GM21717 (cell line): ENCODE measurements around the gene TBCA.

Experiments
- ATAC-seq: cut with Tn5 transposase; IDR thresholded peaks from one replicate; pipeline ENCODE4 v1.9.1; 2021; ENCODE audit warnings: mild to moderate bottlenecking, moderate library complexity; ENCODE audit not compliant: unreplicated experiment

The TBCA gene

GRCh38 chr5:77644371-77645157, 131.6 kb downstream of the TBCA start:
- no peak for ATAC-seq

DNA sequence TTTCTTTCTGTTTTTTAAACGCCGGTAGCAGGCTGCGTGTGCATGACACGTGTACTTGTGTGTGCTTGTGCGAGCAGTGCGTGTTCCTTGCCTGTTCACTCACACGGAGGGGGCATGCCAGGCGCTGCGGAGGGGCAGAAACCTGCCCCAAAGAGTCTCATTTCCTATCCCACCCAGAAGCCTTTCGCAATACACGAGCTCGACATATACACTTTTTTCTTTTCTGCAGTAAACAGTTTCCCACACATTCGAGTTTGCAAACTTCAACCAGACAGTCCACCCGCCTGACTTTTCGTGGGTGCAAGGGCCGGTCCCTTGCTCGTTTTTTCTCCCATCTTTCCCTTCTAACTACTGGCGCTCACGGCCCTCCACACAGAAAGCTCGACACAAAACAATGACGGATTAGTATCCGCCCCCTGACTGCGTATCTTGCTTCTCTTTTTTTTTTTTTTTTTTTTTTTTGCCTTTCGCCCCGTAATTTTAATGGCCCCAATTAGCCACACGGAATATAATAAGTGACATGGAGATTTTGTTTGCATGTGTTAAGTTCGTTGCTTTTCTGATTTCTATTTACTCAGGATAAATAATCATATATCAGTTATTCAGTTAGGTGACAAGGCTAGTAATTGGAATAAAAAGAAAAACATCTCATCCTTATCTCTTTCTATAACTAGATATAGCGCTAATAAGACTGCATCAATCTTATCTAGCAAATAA, 132.3 kb downstream of the TBCA start:
- no peak for ATAC-seq

DNA sequence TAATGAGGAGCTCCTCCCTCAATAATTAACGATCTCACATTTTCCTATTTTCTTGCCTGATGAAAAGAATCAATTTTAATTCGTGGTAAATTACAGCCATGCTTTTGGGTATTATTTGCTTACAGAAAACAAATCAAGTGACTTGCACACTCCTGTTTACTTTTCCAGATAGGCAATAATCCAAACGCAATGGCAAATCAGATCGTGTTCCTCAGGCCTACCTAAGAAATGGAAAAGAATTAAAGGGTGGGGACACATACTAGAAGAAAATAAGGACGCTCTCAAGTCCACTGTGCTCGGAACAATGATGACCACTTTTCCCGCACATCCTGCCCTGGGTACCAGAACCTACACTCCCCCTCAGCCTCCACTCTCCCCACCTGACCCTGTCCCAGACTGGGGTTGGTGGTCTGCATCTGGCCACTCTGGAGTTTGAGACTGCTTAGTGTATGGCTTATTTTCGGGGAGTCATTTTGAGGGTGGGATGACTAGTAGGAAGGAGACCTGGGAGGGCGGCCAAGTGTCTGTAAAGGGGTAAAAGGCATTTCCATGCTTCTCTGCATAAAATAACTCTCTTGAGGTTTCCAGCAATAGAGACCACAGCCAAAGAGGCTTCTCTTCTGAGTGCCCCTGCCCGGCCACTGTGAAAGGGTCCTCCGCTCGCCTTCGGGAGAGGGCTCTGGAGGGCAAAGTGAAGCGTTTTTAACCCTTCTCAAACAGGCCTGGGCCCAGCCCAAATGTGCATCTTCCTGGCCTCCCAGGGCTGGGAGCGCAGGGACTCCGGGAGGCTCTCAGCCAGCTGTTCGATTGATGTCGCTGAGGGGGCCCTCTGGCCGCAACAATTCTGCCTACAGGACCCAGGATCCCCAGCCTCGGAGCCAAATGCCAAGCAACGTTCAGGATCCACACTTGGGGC, 133.1 kb downstream of the TBCA start:
- ATAC-seq = no peak

- ATAC-seq = no peak
Observed at GRCh38 chr5:77641963-77642737, 134.0 kb downstream of the TBCA start.

- no peak for ATAC-seq
Observed at GRCh38 chr5:77641397-77641943, 134.7 kb downstream of the TBCA start.
